ENCODE data around the gene TBATA. TPM values are rescaled to one million over a fixed set of nuclear protein-coding genes. Genes with fewer than 3 reads are reported as not detected.

Gene TBATA
- total RNA-seq, 1 experiment from 2014 or later: not detected

GRCh38 chr10:70761031-70761601, 24.1 kb downstream of the TBATA start:
- H3K27me3 Mint-ChIP-seq (ENCODE audit: unreplicated experiment): peaks cover 100% of the 10 kb centered on the region
- intact Hi-C loops (cut with micrococcal nuclease; ENCODE audit: unreplicated experiment): no loop called here

DNA sequence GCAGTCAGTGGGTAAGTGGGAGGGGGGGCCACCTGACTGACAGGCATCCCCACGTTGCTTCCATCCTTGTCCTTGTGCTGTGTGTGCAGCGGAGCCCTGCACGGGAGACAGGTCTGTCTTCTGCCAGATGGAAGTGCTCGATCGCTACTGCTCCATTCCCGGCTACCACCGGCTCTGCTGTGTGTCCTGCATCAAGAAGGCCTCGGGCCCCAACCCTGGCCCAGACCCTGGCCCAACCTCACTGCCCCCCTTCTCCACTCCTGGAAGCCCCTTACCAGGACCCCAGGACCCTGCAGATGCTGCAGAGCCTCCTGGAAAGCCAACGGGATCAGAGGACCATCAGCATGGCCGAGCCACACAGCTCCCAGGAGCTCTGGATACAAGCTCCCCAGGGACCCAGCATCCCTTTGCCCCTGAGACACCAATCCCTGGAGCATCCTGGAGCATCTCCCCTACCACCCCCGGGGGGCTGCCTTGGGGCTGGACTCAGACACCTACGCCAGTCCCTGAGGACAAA, 24.8 kb downstream of the TBATA start:
- no peak overlapping the region for H3K4me3 Mint-ChIP-seq (ENCODE audit: low read depth, unreplicated experiment)
- DNase-seq: no peak
- peaks cover 98% of the 10 kb centered on the region for H3K27me3 Mint-ChIP-seq (ENCODE audit: unreplicated experiment)
- no peak overlapping the region for H3K27ac Mint-ChIP-seq (ENCODE audit: unreplicated experiment)
- TF ChIP-seq, protein P1, sequence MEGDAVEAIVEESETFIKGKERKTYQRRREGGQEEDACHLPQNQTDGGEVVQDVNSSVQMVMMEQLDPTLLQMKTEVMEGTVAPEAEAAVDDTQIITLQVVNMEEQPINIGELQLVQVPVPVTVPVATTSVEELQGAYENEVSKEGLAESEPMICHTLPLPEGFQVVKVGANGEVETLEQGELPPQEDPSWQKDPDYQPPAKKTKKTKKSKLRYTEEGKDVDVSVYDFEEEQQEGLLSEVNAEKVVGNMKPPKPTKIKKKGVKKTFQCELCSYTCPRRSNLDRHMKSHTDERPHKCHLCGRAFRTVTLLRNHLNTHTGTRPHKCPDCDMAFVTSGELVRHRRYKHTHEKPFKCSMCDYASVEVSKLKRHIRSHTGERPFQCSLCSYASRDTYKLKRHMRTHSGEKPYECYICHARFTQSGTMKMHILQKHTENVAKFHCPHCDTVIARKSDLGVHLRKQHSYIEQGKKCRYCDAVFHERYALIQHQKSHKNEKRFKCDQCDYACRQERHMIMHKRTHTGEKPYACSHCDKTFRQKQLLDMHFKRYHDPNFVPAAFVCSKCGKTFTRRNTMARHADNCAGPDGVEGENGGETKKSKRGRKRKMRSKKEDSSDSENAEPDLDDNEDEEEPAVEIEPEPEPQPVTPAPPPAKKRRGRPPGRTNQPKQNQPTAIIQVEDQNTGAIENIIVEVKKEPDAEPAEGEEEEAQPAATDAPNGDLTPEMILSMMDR (IDR thresholded peaks at IDR 0.05; ENCODE audit: unreplicated experiment): no peak
- no TSS peak for BruUV-seq (replicated peaks)
- intact Hi-C loops (cut with micrococcal nuclease; ENCODE audit: unreplicated experiment): no loop called here
- H3K4me1 Mint-ChIP-seq (ENCODE audit: low read depth, unreplicated experiment): no peaks in the 10 kb centered on the region
- peaks cover 3% of the 10 kb centered on the region for H3K9me3 Mint-ChIP-seq (ENCODE audit: low read depth, unreplicated experiment)
- no peaks in the 10 kb centered on the region for H3K36me3 Mint-ChIP-seq (ENCODE audit: insufficient read depth, unreplicated experiment)
- CTCF ChIA-PET: interaction anchor here (0.6 to 1.1 kb wide), 2 partner anchors 185 to 613 kb away, joined by 3 to 4 read pairs; no protein-coding TSS in a partner anchor

More at GRCh38 chr10:70761031-70761601, 24.1 kb downstream of the TBATA start:
- no peaks in the 10 kb centered on the region for H3K4me1 Mint-ChIP-seq (ENCODE audit: low read depth, unreplicated experiment)
- CTCF ChIA-PET: interaction anchor here (0.6 to 1.3 kb wide), 5 partner anchors 104 to 613 kb away, joined by 3 to 5 read pairs (median 4); no protein-coding TSS in a partner anchor
- H3K9me3 Mint-ChIP-seq (ENCODE audit: low read depth, unreplicated experiment): peaks cover 3% of the 10 kb centered on the region
- no peak for DNase-seq
- no peak overlapping the region for H3K4me3 Mint-ChIP-seq (ENCODE audit: low read depth, unreplicated experiment)
- no peaks in the 10 kb centered on the region for H3K36me3 Mint-ChIP-seq (ENCODE audit: insufficient read depth, unreplicated experiment)
- TF ChIP-seq, protein P1 (IDR thresholded peaks at IDR 0.05; ENCODE audit: unreplicated experiment): no peak
- BruUV-seq (replicated peaks): no TSS peak
- H3K27ac Mint-ChIP-seq (ENCODE audit: unreplicated experiment): no peak overlapping the region

DNA sequence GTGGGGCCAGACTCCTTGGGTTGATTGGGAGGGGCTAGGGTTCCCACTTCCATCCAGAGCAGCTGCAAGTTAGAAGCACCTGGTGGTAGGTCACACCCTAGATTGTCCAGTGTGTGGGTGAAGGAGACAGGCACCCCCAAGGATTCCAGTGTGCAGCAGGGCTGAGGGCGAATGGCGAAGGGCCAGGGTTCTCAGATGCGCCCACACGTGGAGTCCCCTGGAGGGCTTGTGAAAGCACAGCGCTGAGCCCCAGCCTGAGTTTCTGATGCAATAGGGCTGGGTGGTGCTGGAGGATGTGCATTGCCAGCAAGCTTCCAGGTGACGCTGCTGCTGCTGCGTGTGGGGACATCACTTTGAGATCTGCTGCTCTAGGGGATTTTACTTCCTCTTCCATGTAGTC, 25.4 kb downstream of the TBATA start:
- no TSS peak for BruUV-seq (replicated peaks)
- peaks cover 98% of the 10 kb centered on the region for H3K27me3 Mint-ChIP-seq (ENCODE audit: unreplicated experiment)
- TF ChIP-seq, protein P1 (IDR thresholded peaks at IDR 0.05; ENCODE audit: unreplicated experiment): no peak
- no peaks in the 10 kb centered on the region for H3K4me1 Mint-ChIP-seq (ENCODE audit: low read depth, unreplicated experiment)
- H3K36me3 Mint-ChIP-seq (ENCODE audit: insufficient read depth, unreplicated experiment): no peaks in the 10 kb centered on the region
- no peaks in the 10 kb centered on the region for H3K9me3 Mint-ChIP-seq (ENCODE audit: low read depth, unreplicated experiment)
- no peak overlapping the region for H3K4me3 Mint-ChIP-seq (ENCODE audit: low read depth, unreplicated experiment)
- DNase-seq: no peak
- intact Hi-C loops (cut with micrococcal nuclease; ENCODE audit: unreplicated experiment): loop anchor here (1.0 to 2.0 kb wide), 3 partner anchors 140 to 299 kb away; no protein-coding TSS in a partner anchor
- H3K27ac Mint-ChIP-seq (ENCODE audit: unreplicated experiment): no peak overlapping the region
- CTCF ChIA-PET: interaction anchor here (1.1 kb wide), 1 partner anchor 184 kb away, joined by 4 read pairs; no protein-coding TSS in a partner anchor

DNA sequence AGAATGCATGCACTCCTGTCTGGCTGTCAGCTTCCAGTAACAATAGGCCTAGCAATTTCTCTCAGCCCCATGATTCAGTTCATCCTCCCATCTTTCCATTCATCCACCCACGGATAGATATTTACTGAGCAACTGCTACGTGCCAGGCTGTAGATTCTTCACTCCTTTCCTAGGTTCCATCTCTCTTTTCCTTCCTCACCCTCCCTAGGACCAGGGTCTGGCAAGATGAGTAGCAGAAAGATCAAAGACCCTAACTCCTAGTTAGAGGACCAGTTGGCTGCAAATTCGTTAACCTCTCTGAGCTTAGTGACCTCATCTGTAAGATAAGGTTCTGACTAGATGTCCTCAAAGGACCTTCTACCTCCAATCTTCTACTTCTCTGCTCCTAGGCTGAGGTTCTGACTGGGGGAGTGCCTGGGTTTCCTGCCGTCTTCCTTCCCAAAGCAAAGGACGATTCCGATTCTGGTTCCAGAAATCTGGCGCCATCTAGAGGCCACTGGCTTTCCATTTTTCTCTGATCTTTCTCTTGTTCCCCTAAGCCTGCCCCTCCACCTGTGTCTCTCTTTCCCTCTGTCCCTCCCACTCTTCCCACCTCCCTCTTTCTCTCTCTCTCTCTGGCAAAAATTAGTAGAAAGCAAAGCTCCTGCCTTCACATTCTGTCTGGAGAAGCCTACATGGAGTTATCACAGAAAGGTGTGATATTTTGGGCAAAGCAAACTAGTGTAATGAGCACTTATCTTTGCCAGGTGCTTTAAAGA, 26.2 kb downstream of the TBATA start:
- CTCF ChIA-PET: interaction anchor here (0.6 to 1.0 kb wide), 7 partner anchors 14 to 230 kb away, joined by 3 to 7 read pairs (median 4); no protein-coding TSS in a partner anchor
- no peak overlapping the region for H3K27ac Mint-ChIP-seq (ENCODE audit: unreplicated experiment)
- BruUV-seq (replicated peaks): no TSS peak
- intact Hi-C loops (cut with micrococcal nuclease; ENCODE audit: unreplicated experiment): loop anchor here (1.0 to 2.0 kb wide), 3 partner anchors 140 to 298 kb away; no protein-coding TSS in a partner anchor
- H3K9me3 Mint-ChIP-seq (ENCODE audit: low read depth, unreplicated experiment): no peaks in the 10 kb centered on the region
- peaks cover 98% of the 10 kb centered on the region for H3K27me3 Mint-ChIP-seq (ENCODE audit: unreplicated experiment)
- no peaks in the 10 kb centered on the region for H3K4me1 Mint-ChIP-seq (ENCODE audit: low read depth, unreplicated experiment)
- H3K4me3 Mint-ChIP-seq (ENCODE audit: low read depth, unreplicated experiment): no peak overlapping the region
- no peaks in the 10 kb centered on the region for H3K36me3 Mint-ChIP-seq (ENCODE audit: insufficient read depth, unreplicated experiment)
- TF ChIP-seq, protein P1 (IDR thresholded peaks at IDR 0.05; ENCODE audit: unreplicated experiment): peak; percentile 76
- peak; percentile 79 for DNase-seq

Data from Calu3 (cell line).